GM12878 (cell line): ENCODE results near the gene ZFYVE21.

ENCODE experiments used
- JUND ChIP-seq: IDR thresholded peaks from 2 replicates; pipeline ENCODE4 v1.6.1; 2012; ENCODE audit warnings: low read depth, mild to moderate bottlenecking, low read length, improper control_type of control experiment, moderate library complexity
- MXI1 ChIP-seq: fragments of 150-350 bp; IDR thresholded peaks from 2 replicates; pipeline ENCODE4 v1.6.1; 2011; ENCODE audit warnings: low read depth, mild to moderate bottlenecking, inconsistent platforms, low read length, improper control_type of control experiment
- YY1 ChIP-seq: IDR thresholded peaks from 2 replicates; pipeline ENCODE4 v1.6.1; 2011; ENCODE audit warnings: low read depth, mild to moderate bottlenecking, low read length
- TF ChIP-seq, protein P1 (sequence below): fragments of 450-650 bp; IDR thresholded peaks from 2 replicates; pipeline ENCODE4 v1.6.1; 2017; ENCODE audit warnings: antibody characterized with exemption, mild to moderate bottlenecking, moderate library complexity

GRCh38 chr14:103735022-103735421 lies 19.4 kb downstream of the ZFYVE21 start:
- TF ChIP-seq JUND = no peak
- no peak for TF ChIP-seq YY1
- no peak for TF ChIP-seq MXI1
- TF ChIP-seq, protein P1, sequence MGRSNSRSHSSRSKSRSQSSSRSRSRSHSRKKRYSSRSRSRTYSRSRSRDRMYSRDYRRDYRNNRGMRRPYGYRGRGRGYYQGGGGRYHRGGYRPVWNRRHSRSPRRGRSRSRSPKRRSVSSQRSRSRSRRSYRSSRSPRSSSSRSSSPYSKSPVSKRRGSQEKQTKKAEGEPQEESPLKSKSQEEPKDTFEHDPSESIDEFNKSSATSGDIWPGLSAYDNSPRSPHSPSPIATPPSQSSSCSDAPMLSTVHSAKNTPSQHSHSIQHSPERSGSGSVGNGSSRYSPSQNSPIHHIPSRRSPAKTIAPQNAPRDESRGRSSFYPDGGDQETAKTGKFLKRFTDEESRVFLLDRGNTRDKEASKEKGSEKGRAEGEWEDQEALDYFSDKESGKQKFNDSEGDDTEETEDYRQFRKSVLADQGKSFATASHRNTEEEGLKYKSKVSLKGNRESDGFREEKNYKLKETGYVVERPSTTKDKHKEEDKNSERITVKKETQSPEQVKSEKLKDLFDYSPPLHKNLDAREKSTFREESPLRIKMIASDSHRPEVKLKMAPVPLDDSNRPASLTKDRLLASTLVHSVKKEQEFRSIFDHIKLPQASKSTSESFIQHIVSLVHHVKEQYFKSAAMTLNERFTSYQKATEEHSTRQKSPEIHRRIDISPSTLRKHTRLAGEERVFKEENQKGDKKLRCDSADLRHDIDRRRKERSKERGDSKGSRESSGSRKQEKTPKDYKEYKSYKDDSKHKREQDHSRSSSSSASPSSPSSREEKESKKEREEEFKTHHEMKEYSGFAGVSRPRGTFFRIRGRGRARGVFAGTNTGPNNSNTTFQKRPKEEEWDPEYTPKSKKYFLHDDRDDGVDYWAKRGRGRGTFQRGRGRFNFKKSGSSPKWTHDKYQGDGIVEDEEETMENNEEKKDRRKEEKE = no peak
